SIG-M5 treated with dmso at 0.1 percent for 504 hours (cell line): ENCODE results near the gene FIBP.

Experiments used
- DNase-seq: peaks from one replicate; lab custom pipeline; 2025; ENCODE audit not compliant: unreplicated experiment; lab: John Stamatoyannopoulos, UW

The FIBP gene

GRCh38 chr11:65888163-65888814 is at the start of gene FIBP:
FIBP (minus strand) TSS chr11:65888471; CDS start chr11:65888418, 53 bp downstream.
- DNase-seq = peak; percentile 94

GRCh38 chr11:65937766-65938165 is 49.5 kb upstream of the FIBP start:
- DNase-seq = no peak

- no peak for DNase-seq
These were observed 45.7 kb upstream of the FIBP start for GRCh38 chr11:65934014-65934413.

GRCh38 chr11:65932558-65932919 is 44.3 kb upstream of the FIBP start:
- DNase-seq = peak; percentile 10

GRCh38 chr11:65931773-65932557 is 43.7 kb upstream of the FIBP start:
- no peak for DNase-seq

GRCh38 chr11:65928667-65929066 is 40.4 kb upstream of the FIBP start:
- no peak for DNase-seq

GRCh38 chr11:65927904-65928397 is 39.7 kb upstream of the FIBP start:
- peak; percentile 83 for DNase-seq

GRCh38 chr11:65925397-65925796 is 37.1 kb upstream of the FIBP start:
- no peak for DNase-seq

- no peak for DNase-seq
These were observed 34.3 kb upstream of the FIBP start for GRCh38 chr11:65922565-65922964.

GRCh38 chr11:65921876-65922275 is 33.6 kb upstream of the FIBP start:
- no peak for DNase-seq

- DNase-seq = no peak
These were observed 32.8 kb upstream of the FIBP start for GRCh38 chr11:65921033-65921555.

- no peak for DNase-seq
These were observed 32.1 kb upstream of the FIBP start for GRCh38 chr11:65920372-65920802.

GRCh38 chr11:65919573-65920371 is 31.5 kb upstream of the FIBP start:
- peak; percentile 15 for DNase-seq

GRCh38 chr11:65919141-65919572 is 30.9 kb upstream of the FIBP start, which contains the start of gene DRAP1:
DRAP1 (plus strand) TSS chr11:65919426; CDS start chr11:65919502, 76 bp downstream.
- peak; percentile 96 for DNase-seq

GRCh38 chr11:65918211-65919140 is 30.2 kb upstream of the FIBP start, which contains the start of gene C11orf68:
C11orf68 (minus strand) TSS chr11:65919062; CDS start chr11:65919031, 31 bp downstream.
- no peak for DNase-seq

GRCh38 chr11:65917434-65918210 is 29.4 kb upstream of the FIBP start:
- no peak for DNase-seq

- no peak for DNase-seq
These were observed 28.8 kb upstream of the FIBP start for GRCh38 chr11:65917077-65917433.

- no peak for DNase-seq
These were observed 28.1 kb upstream of the FIBP start for GRCh38 chr11:65916391-65916790.

- DNase-seq = peak; percentile 39
These were observed 27.6 kb upstream of the FIBP start for GRCh38 chr11:65915821-65916251.
